8988T (cell line): ENCODE results near the gene PRKCE.
"Not testable (repeated sequence)": the region's sequence is repeated elsewhere in the genome, so short reads cannot be mapped to it uniquely, and the experiment has no call there.

Source experiments
- DNase-seq: peaks from one replicate; pipeline ENCODE4 v3.0.0; 2011

PRKCE gene

DNA sequence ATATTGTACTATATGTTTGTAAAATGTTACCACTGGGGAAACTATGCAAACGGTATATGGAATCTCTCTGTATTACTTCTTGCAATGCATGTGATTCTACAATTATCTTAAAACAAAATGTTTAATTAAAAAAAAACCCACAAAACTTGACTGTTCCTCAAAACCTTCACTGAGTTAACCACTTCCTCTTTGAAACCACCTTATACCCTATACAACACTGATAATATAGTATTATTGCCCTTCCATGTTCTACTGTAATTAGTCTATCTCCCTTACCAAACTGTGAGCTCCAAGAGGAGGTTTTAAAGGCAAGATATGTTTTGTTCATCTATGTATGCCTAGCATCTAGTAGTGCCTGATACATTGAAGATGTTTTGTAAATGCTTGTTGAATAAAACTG is 572.0 kb downstream of the PRKCE start:
- DNase-seq: not testable (repeated sequence)

DNA sequence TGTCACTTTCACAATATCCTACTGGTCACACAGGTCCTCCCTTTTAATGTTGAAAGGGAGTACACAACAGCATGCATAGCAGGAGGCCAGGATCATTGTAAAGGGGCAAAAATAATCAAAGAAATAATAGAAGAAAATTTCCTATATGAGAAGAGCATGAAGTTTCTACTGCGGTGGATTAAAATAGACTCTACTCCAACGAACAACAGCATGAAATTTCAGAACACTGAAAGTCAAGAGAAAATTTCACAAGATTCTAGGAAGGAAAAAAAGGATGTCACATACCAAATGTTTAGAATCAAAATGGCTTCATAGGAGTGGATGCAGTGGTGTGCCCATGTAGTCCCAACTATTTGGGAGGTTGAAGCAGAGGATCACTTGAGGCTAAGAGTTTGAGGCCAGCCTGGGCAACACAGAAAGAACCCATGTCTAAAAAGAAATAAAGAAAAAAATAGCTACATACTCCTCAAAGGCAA is 573.7 kb downstream of the PRKCE start:
- DNase-seq: no peak

DNA sequence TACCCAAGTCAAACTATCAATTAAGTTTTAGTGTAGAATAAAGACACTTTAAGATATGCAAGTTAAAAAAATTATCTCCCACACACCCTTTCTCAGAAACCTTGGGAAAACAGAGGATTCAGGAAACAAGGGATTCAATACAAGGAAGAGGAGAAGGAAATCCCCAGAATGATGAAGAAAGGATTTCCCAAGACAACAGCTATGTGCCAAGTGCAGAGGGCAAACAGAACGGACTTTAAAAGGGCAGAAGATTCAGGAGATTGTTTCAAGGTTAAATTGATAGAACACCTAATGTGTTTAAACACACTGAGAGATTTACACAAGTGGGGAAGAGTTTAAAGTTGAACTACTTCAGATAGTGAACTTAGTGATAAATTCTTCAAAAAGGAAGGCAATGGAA is 574.3 kb downstream of the PRKCE start:
- DNase-seq: no peak

DNA sequence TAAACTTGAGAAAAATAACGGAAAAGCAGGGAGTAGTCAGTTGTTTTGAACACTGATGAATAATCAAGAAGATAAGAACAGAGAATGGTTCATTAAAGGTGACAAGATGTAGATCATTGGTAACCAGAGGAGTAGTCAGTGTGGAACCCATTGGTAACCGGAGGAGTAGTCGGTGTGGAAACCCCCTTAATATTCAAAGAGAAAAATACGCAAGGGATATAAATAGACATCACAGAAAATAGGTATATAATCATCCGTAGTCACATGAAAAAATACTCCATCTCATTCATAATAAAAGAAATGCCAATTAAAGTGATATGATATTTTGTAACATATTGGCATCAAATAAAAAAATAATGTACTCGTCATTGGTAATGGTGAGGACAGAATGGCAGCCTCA is 575.1 kb downstream of the PRKCE start:
- DNase-seq: no peak

DNA sequence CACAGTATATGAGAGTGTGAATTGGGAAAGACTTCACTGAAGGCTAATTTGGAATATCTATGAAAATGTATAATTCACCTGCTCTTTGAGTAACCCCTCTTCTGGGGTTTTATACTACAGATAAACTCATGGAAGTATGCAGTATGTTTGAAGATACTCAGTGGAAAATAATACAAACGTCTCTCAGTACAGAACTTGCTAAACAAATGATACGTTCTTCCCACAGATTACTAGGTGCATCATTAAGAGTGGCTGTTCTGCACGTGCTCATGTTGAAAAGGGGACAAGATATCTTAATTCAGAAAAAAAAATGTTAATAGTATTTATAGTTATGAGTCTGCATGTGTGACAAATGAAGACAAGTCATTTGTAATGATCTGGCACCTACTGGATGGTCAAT is 575.5 kb downstream of the PRKCE start:
- no peak for DNase-seq

DNA sequence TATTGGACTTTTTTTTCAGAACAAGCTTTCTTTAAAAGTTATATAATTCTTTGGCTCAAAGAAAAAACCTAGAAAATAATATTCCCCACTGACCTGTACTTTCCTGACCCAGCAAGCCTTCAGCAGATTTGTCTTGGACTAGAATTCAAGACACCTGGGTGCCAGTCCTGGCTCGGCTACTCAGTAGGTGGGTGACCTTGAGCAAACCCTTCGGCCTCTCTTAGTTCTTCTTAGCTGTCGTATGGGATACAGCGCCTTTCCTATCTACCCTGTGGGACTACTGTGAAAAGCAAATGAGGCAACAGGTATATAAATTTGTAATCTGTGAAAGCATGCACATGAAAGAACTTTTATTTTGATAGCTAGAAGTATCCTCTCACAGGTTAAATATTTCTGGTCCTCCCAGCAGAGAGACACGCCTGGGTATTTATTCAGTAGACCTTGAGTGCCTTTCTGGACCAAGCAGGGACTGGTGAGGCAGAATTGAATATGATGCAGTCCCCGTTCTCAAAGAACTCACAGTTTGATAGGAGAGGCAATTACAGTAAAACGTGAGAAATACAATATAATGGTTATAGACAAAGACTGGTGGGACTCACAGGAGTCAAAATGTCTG is 576.3 kb downstream of the PRKCE start:
- DNase-seq: no peak

DNA sequence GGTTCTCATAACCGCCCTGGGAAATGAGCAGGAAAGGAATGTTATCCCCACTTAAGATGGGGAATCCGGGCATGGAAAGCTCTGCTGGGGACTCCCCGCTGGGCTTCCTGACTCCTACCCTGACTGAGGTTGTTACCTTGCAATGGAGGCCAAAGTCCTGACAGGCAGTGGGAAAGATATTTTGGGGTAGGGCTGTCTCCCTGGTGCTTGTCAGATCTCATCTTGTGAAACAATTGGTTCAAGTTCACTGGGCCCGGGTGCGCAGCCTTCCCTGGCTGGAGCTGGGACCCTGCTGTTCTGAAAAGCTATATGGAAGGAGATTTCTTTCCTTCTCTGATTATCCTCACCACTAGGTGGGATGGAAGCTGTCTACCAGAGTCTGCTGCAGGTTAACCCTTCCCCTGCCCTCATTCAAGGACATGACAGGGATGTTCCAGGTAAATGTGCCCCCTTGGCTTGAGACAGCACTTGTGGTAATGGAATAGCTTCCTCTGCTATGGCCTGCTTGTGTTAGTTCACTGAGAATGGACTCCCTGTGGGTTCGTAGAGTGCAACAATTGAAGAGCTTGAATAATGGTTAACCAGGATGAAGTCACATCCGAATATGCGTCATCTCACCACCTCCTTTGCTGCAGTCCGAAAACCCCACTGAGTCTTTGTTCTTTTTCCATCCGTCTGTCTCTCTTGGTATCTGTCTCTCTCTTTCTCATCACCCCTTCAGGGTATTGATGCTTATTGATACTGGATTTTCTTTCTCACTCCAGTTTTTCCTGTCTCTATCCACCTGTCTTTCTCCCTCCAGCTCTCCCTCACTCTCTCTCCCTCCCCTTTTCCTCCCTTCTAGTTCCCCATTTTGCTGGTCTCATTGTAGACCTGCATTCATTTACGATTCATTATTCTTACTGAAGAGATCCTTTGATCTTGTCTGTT is 577.9 kb downstream of the PRKCE start:
- no peak for DNase-seq

DNA sequence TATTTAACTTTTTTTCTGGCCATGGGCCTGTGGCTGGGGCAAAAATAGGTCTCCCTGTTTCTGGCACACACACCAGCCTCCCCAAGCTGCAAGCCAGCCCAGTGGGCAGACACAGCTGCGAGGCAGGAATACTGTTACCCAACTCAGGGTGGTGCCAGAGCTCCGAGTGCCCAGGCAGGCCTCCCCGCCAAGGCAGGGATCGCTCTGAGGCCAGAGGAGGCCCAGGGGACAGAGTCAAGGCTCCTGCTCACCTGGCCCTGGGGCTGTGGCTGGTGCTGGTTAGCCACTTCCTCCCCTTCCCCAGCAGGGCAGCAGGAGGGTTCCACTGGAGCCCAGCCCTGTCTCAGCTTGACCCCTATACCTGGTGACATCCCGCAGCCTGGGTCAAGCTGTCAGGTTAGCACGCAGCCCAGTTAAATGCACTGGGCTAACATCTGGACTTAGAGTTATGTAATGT is 578.7 kb downstream of the PRKCE start:
- DNase-seq: no peak

DNA sequence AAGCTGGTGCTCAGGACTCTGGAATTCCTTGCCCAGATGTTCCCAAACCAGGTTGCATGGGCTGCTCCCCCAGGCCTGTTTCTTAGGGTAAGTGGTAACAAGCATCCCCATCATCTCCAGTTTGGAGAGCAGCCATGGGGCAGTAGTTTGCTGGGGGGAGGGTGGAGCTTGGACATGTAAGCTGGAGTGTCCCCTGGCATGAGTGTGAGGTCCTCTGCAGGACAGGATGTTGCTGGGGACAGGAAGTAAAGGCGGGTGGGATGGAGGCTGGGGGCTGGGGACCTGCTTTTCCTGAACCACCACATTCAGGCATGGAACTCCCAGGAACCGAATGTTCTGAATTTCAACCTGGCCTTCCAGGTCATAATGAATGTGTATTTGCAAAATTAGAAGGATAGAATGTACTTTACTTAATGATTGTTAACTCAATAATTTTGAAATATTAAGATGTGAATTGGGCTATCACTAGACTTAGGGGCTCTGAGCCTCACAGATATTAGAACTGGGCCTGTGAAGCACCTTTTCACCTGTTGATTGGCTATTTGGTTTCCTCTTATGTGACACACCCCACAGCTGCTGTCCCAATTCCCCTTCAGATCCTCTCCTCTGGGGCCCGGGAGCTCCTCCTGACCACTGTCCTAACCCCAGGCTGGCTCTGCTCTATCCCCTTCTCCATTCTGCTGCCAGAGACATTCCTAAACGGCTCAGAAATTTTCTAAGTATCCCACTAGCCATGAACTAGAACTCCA is 579.4 kb downstream of the PRKCE start:
- no peak for DNase-seq

DNA sequence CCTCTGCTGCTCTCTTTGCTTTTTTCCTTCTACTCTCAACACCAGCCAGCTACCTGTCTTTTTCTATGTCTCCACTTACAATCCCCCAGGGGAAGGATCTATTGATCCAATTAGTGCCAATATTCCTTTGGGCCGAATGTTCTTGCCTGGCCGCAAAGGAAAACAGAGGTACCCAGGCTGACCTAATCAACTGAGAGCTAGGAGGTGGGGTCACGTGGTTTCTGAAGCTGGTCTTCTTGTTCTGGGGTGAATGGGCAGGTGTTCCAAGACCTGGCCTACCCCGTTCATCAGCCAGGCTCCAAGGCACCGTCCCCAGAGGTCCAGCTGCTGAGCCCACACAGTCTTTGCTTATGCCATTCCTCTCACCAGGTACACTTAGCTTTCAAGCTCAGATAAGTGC is 580.2 kb downstream of the PRKCE start:
- DNase-seq: no peak

DNA sequence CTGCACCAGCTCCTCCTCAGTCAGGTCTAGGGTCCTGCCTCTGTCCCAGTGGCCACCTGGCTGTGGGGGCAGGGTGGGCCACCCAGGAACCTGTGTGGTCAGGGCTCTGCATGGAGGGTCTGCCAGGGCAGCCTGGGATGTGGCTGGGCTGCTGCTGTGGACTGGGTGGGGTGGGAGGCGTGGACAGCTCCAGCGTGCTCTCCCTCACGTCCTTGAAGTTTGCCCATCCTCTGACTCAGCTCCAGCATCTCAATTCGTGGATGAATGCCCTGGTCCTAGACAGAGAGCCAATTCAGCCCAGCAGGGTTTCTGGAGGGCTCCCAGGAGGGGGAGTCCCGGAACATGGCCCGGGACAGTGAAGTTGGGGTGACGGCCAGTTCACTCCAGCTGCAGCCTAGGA is 581.4 kb downstream of the PRKCE start:
- DNase-seq: no peak

DNA sequence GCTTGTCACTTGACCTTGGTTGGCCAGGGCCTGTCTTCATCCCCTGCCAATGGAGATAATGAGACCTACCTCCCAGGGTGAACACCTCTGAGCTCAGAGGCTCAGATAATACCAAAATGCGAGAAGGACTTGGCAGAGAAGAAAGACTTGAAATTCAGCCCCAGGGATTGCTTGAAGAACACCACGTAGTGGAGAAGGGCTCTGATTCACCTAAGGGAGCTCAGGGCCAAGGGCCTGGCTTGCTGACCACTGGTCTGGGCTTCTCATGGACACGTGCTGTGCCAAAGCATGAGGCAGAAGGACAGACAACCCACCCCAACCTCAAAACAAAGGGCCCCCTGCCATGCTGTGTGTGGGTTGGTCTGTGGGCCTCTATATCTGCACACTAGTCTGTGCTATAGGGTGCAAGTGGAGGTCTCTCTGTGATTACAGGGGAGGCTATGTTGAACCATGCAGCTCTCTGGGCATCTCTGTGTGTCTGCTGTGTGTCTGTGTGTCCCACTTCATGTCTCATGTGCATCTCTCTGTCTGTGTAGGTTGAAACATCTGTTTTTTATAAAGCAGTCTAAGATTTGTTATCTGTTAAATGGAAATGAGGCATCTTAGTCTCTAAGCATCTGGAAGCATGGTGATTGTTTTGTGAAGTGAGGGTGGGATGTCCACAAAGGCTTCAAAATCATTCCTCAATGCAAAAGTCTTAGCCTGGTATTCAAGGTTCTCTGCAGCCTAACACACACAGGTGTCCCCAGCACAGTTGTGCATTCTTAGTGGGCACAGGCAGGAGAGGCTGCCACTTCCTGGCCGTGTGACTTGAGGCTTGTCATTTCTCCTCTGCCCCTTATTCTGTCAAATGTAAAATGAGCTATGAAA is 584.8 kb downstream of the PRKCE start:
- DNase-seq: no peak

DNA sequence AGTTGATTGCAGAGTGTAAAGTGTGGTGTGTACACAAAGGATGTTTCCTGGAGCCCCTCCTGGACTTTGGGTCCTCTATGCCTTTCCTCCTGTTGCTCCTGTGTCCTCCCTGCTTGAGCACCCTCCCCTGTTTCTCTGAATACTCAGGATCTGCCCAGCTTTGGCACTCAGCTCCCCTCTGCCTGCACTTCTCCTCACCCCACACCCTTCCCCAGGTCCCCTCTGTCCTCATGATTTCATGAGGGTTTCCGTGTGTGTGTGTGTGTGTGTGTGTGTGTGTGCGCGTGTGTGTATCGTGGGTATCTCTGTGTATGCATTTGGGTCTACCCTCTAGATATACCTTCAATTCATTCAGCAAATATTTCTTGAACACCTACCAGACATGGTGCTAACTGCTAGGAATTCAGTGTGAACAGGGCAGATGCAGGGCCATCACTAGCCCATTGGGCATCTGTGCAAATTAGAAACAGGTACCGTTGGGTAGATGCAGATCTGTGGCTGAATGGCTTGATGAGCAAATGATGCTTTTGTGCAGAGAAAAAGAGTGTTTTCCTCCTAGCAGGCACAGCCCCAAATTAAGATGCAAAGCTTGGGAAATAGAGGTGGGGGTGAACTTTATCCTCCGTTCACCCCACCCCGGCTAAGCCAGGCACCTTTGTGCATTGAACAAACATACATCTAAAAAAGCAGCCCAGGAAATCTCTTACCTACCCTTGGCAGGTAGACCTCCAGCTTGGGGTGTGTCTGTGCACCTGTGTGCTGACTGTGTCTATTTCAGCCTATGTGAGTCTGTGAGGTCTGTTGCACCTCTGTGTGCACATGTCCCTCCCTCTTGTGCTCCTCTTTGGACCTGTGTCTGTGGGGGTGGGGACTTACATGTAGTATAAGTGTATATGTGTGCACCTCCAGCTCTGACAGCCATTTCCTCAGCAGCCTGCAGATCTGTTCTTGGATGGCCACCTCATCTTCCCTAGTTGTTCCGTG is 585.7 kb downstream of the PRKCE start:
- no peak for DNase-seq
